Heart left ventricle (tissue), 16 donors: ENCODE data around the gene CSRP3. TPM values are rescaled to one million over a fixed set of nuclear protein-coding genes. Genes with fewer than 3 reads are reported as not detected.

ENCODE experiments used
- ATAC-seq, 4 donors: fragments of 200-7000 bp; cut with Tn5 transposase; one replicate each; pipeline ENCODE4 v1.9.1; 2020 to 2022; ENCODE audit warnings: moderate library complexity in 4 of 4, mild to moderate bottlenecking in 3 of 4, moderate number of reproducible peaks in 1 of 4
- DNase-seq, 5 donors: peaks; one replicate each; pipeline ENCODE4 v3.0.0-alpha.2; 2020
- H3K27ac ChIP-seq, 12 donors: fragments of 200-600 bp; sonication (generic) in 4 of 12; one replicate each; pipeline versions ENCODE4 v1.5.0 to v1.8.0; 2016 to 2022; ENCODE audit warnings: mild to moderate bottlenecking in 2 of 12
- H3K27me3 ChIP-seq, 9 donors: fragments of 200-600 bp; sonication (generic) in 2 of 9; one replicate each; pipeline versions ENCODE4 v1.5.1 to v1.8.0; 2016 to 2022; ENCODE audit warnings: mild to moderate bottlenecking in 3 of 9
- H3K36me3 ChIP-seq, 9 donors: fragments of 200-600 bp; sonication (generic) in 2 of 9; one replicate each; pipeline versions ENCODE4 v1.5.0 to v1.8.0; 2018 to 2022; ENCODE audit warnings: mild to moderate bottlenecking in 2 of 9
- H3K4me1 ChIP-seq, 12 donors: fragments of 200-600 bp; sonication (generic) in 4 of 12; one replicate each; pipeline versions ENCODE4 v1.5.0 to v1.8.0; 2016 to 2022; ENCODE audit warnings: mild to moderate bottlenecking in 3 of 12
- H3K4me3 ChIP-seq, 12 donors: fragments of 200-600 bp; sonication (generic) in 4 of 12; one replicate each; pipeline versions ENCODE4 v1.5.0 to v1.8.0; 2017 to 2022; ENCODE audit warnings: mild to moderate bottlenecking in 9 of 12, moderate library complexity in 4 of 12
- H3K9me3 ChIP-seq, 12 donors: fragments of 200-600 bp; sonication (generic) in 4 of 12; one replicate each; pipeline versions ENCODE4 v1.5.0 to v1.8.0; 2016 to 2022; ENCODE audit warnings: mild to moderate bottlenecking in 1 of 12
- POLR2A ChIP-seq, 2 donors: fragments of 450-650 bp; IDR thresholded peaks; one replicate each; pipeline ENCODE4 v1.6.1; 2017; ENCODE audit warnings: antibody characterized with exemption in 2 of 2, mild to moderate bottlenecking in 2 of 2, moderate library complexity in 2 of 2
- WGBS, 4 donors: extraction: QIAGEN DNeasy Blood & Tissue Kit in 2 of 4; methylation state at CpG; one replicate each; pipeline versions ENCODE4 v1.1.5 to v1.1.7; 2013 to 2018; 5-methylcytosine and 5-hydroxymethylcytosine counted together
- intact Hi-C, 10 donors: fragments of 100-400 bp; cut with DNase I; formaldehyde crosslinking; loops; one replicate each; pipeline versions ENCODE4 v1.11.1 to v1.14.2; 2022
- polyA plus RNA-seq, 2 donors: library from polyadenylated mRNA; stranded (reverse); fragments of 200-250 nt; gene quantifications; one replicate each; pipeline ENCODE4 v1.2.3, GENCODE V29; 2013
- total RNA-seq, 9 donors: library from RNA; depleted of rRNA in 2 of 9; stranded (reverse); fragments of >200 nt in 2 of 9; fragmentation: NEBNext Ultra II Directional in 3 of 9; extraction: Animal tissue kit (Norgen Biotek cat#: 25700) in 3 of 9; gene quantifications; one replicate each; pipeline versions ENCODE4 v1.1.0 to v1.2.4, GENCODE V29; 2016 to 2023
- TF ChIP-seq, protein P1 (sequence below), 12 donors: fragments of 200-600 bp; sonication (generic) in 4 of 12; IDR thresholded peaks; one replicate each; pipeline versions ENCODE4 v1.5.0 to v1.8.0; 2018 to 2022; ENCODE audit warnings: antibody characterized with exemption in 12 of 12, mild to moderate bottlenecking in 5 of 12
- donor health status: ischemic (EF 13 %, LVEDD 7.1; RV severe dilation, severe dysfunction).
- donor health status: healthy with polysubstance abuse.
- donor health status: DM: no; HTN: yes; CAD: no.
- donor health status: DM: no; HTN: no; CAD: no.
- donor health status: ischemic (EF 25% LVEDD 6.9; RV normal size, moderate dysfunction).
- donor health status: ischemic (EF 25% LVEDD 5.7; RV mildly dilated, moderate dysfunction).
- donor health status: healthy.
- donor health status: DM: yes; HTN: yes; CAD: no.
- donor health status: ischemic (EF 35%, LVEDD 5.7; RV mildly dilated, moderate dysfunction).
- donor health status: nonischemic (EF 11% LVEDD 7.7; RV severe dilation, severe dysfunction).
- donor health status: DM: yes; HTN: yes; CAD: no.
- donor health status: PGD.
- donor health status: ischemic (EF 29% LVEDD 5.4; RV normal size, mild dysfunction).
- donor health status: nonischemic (EF 23%, LVEDD 6.1; RV moderate dilation, normal function).

CSRP3 gene
- total and polyA plus RNA-seq, 11 donors, result 988 to 3,521 (median 2,178) TPM

DNA sequence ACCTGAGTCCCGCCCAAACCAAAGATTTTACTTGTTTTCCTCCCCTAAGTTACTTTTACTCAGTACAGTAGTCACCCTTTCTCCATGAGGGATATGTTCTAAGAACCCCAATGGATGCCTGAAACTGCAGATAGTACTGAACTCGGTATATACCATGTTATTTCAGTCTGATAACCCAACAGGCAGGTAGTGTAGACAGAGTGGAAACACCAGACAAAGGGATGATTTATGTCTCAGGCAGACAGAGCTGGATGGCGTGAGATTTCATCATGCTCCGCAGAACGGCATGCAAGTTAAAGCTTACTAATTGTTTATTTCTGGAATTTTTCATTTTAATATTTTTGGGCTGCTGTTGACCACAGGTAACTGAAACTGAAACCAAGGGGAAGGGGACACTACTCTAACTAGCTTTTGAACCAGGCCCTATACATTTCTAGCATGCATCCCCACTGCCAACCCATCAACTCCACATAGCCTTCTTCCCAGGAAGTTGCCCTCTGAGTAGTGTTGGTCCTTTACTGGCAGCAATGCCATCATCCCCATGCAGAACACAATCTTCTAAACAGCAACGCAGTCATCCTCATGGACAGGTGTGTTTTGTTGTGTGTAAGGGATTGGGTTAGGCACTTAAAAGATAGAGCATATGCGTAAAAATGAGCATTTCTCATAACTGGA, 27.7 kb downstream of the CSRP3 start:
- Histone ChIP-seq H3K27ac (peak overlapping the region; percentile 34 to 87 (median 60)), H3K9me3 (no peaks in the 10 kb centered on the region), H3K4me3 (no peak overlapping the region), H3K36me3 (peaks cover 0 to 77% (median 48%) of the 10 kb centered on the region in 9 donors), H3K27me3 (no peaks in the 10 kb centered on the region), H3K4me1 (peaks cover 0 to 50% (median 11%) of the 10 kb centered on the region in 12 donors)
- intact Hi-C loops, result no loop called here
- TF ChIP-seq, protein P1, sequence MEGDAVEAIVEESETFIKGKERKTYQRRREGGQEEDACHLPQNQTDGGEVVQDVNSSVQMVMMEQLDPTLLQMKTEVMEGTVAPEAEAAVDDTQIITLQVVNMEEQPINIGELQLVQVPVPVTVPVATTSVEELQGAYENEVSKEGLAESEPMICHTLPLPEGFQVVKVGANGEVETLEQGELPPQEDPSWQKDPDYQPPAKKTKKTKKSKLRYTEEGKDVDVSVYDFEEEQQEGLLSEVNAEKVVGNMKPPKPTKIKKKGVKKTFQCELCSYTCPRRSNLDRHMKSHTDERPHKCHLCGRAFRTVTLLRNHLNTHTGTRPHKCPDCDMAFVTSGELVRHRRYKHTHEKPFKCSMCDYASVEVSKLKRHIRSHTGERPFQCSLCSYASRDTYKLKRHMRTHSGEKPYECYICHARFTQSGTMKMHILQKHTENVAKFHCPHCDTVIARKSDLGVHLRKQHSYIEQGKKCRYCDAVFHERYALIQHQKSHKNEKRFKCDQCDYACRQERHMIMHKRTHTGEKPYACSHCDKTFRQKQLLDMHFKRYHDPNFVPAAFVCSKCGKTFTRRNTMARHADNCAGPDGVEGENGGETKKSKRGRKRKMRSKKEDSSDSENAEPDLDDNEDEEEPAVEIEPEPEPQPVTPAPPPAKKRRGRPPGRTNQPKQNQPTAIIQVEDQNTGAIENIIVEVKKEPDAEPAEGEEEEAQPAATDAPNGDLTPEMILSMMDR (IDR thresholded peaks at IDR 0.05), result no peak
- no peak for TF ChIP-seq POLR2A (IDR thresholded peaks at IDR 0.05)
- DNase-seq (no peak), ATAC-seq (no peak)
- 86 to 91% (median 88%) methylated on average over 7 of the region's 7 CpGs for WGBS, 4 donors

DNA sequence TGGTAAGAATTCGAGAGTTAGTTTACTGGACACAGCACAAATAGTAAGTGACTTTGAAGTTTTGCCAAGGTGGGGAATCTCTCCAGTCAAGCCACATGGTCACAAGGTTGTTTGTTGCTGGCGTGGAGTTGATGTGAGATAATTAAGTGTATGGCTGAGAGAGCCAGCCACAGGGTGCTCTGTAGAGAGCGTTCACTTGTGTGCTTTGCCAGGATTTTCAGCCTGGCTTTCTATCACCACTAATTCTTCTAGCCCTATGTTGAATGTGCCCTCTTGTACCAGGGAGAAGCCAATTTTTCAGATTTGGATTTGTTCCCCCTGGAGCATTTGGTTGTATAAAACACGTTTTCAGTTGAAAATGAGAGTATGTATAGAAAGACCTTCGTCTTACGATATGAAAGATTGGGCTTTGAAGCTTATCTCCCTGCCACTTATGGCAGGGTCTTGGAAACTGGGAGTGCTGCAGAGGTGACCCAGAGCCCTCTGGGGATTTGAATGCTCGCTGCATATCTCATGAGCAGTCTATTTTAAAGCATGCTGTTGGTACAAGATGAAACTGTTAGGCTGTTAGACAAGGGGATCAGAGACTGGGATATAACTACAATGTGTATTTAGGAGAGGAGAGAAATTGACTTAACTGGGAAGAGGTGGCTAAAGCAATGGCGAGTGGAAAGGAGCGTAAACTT, 28.6 kb downstream of the CSRP3 start:
- TF ChIP-seq, protein P1 (IDR thresholded peaks at IDR 0.05), result no peak
- no peak for TF ChIP-seq POLR2A (IDR thresholded peaks at IDR 0.05)
- ATAC-seq, result peak; percentile 84 to 91 (median 90)
- H3K4me3 ChIP-seq, result no peak overlapping the region
- peak in 4 of 5 donors; percentile 49 to 64 (median 58) for DNase-seq
- no peaks in the 10 kb centered on the region for H3K9me3 ChIP-seq
- intact Hi-C loops, result no loop called here
- WGBS, 4 donors, result 47 to 67% (median 62%) methylated on average over 9 of the region's 9 CpGs
- peak overlapping the region; percentile 34 to 87 (median 60) for H3K27ac ChIP-seq
- peaks cover 0 to 57% (median 14%) of the 10 kb centered on the region in 12 donors for H3K4me1 ChIP-seq
- H3K27me3 ChIP-seq, result no peaks in the 10 kb centered on the region
- H3K36me3 ChIP-seq, result peaks cover 0 to 87% (median 45%) of the 10 kb centered on the region in 9 donors

DNA sequence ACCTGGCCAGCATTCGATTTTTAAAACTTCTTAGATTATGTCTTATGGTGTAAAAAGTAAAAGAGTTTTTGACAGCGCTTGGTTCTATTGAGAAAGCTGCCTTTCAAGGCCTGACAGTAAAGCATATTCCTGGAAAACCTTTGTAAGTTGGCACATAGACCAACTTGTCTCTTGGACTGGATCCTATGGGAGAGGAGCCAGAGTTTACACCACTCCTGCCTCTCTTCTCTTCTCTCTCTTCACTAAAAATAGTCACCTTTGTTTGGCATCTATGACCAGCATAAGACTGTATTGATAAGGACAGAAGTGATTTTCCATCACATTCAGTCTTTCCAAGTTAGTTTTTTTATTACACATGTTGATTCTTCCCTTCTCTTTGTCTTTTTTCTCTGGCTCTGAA, 33.7 kb downstream of the CSRP3 start:
- Histone ChIP-seq H3K27me3 (no peaks in the 10 kb centered on the region), H3K9me3 (no peaks in the 10 kb centered on the region), H3K36me3 (peaks cover 0 to 98% (median 37%) of the 10 kb centered on the region in 9 donors), H3K27ac (peak overlapping the region in 8 of 12 donors; percentile 23 to 82 (median 66)), H3K4me1 (peaks cover 0 to 39% (median 8%) of the 10 kb centered on the region in 12 donors), H3K4me3 (no peak overlapping the region)
- 59 to 69% (median 65%) methylated on average over 2 of the region's 2 CpGs for WGBS, 4 donors
- intact Hi-C loops, result loop anchor here in 6 of 10 donors (10.0 kb wide), 3 partner anchors 77 to 387 kb away; partner anchors contain the start of gene E2F8 (in 1 of the 6)
- ATAC-seq (peak; percentile 83 to 89 (median 84)), DNase-seq (peak in 2 of 5 donors; percentile 36 to 37)
- no peak for TF ChIP-seq POLR2A (IDR thresholded peaks at IDR 0.05)
- TF ChIP-seq, protein P1 (IDR thresholded peaks at IDR 0.05), result no peak

- DNase-seq (no peak), ATAC-seq (no peak)
- intact Hi-C loops, result loop anchor here in 7 of 10 donors (5.0 to 10.0 kb wide), 5 partner anchors 80 to 392 kb away; partner anchors contain the start of gene E2F8 (in 1 of the 7)
- peaks cover 0 to 81% (median 31%) of the 10 kb centered on the region in 9 donors for H3K36me3 ChIP-seq
- no peaks in the 10 kb centered on the region for H3K9me3 ChIP-seq
- no peak overlapping the region for H3K4me3 ChIP-seq
- no peak for TF ChIP-seq POLR2A (IDR thresholded peaks at IDR 0.05)
- TF ChIP-seq, protein P1 (IDR thresholded peaks at IDR 0.05), result no peak
- WGBS, 4 donors, result 49 to 89% (median 65%) methylated on average over 2 of the region's 2 CpGs
- H3K27me3 ChIP-seq, result no peaks in the 10 kb centered on the region
- no peak overlapping the region for H3K27ac ChIP-seq
- H3K4me1 ChIP-seq, result peaks cover 0 to 25% (median 7%) of the 10 kb centered on the region in 12 donors
Observed at GRCh38 chr11:19164881-19165280, 36.9 kb downstream of the CSRP3 start.
